Stimulated activated CD8-positive, alpha-beta memory T cell treated with anti-CD3 and anti-CD28 coated beads, Interleukin-15, amount 100 ng/mL, for 4 hours (primary cell): ENCODE measurements around the gene EFL1.
"Not testable (repeated sequence)": the region's sequence is repeated elsewhere in the genome, so short reads cannot be mapped to it uniquely, and the experiment has no call there.

Source experiments
- DNase-seq, 2 donors: peaks; one replicate each; pipeline ENCODE4 v3.0.0-alpha.2; 2020; ENCODE audit warnings: low read depth in 2 of 2

Gene EFL1

DNA sequence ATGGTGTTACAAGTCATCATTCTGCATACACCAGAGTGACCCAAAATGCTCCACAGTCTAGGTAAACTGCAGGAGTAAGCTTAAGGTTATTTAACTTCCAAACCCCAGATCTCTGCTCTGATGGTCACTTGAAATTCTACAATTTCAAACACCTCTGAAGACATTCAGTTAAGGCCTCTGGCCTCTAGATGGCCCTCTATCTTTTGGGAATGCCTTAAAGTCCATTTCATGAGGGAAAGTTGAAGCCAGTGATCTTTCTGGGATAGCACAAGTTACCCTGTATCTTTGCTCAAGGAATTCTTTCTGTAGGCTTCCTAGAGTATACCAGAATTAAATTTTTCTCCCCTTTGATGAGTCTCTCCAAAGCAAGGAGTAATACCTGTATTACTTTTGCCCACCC is 18.7 kb upstream of the EFL1 start:
- DNase-seq = not testable (repeated sequence)

DNA sequence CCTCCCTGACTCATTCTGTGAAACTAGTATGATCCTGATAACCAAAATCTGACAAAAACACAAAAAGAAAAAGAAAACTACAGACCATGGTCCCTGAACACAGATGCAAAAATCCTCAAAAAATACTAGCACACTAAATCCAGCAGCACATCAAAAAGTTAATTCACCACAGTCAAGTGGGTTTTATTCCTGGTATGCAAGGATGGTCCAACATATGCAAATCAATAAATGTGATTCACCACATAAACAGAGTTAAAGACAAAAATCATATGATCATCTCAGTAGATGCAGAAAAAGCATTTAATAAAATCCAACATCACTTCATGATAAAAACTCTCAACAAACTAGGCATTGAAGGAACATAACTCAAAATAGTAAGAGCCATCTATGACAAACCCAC is 12.9 kb upstream of the EFL1 start:
- DNase-seq = no peak

DNA sequence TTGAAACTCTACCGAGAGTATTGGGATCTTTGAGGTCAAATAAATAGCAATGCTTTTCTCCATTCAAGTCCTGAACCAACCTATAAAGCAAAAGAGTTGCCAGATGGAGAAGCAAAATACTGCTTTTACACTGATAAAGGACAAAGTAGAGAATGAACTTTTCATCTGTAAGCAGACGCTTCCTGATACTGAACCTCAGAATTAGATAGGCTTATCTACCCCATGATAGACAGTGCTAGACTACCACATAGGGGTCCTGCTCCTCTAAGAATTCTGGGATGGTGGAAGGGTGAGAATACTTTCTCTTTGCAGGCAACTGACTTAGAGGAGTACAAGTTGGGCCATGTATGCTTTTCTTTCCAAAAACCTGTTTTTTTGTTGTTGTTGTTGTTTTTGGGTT is 9.6 kb upstream of the EFL1 start:
- DNase-seq = no peak

DNA sequence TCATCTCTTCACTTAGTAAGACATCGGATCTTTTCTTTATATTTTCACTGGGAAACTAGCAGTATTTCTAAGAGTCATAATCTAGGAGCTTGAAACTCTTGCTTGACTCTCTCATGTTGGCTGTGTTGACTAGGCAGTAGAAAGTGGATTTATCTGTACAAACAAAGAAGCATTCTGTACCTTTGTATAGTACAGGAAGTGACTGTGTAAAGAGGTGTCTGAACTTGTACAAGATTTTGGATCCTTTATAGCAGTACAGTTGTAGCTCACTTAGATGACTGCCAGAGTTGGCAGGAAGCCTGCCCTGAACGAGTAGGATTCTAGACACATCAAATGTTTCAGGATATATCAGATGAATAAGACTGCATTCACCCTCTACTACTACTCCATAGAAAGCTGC is 5.9 kb upstream of the EFL1 start:
- not testable (repeated sequence) for DNase-seq

DNA sequence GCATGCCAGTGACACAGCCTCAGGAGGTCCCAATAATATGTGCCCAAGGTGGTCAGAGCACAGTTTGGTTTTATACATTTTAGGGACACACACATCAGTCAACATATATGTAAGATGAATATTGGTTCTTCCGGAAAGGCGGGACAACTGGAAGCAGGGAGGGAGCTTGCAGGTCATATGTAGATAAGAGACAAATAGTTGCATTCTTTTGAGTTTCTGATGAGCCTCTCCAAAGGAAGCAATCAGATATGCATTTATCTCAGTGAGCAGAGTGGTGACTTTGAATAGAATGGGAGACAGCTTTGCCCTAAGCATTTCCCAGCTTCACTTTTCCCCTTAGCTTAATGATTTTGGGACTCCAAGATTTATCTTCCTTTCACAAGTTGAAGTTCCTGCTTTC is 4.6 kb upstream of the EFL1 start:
- not testable (repeated sequence) for DNase-seq

DNA sequence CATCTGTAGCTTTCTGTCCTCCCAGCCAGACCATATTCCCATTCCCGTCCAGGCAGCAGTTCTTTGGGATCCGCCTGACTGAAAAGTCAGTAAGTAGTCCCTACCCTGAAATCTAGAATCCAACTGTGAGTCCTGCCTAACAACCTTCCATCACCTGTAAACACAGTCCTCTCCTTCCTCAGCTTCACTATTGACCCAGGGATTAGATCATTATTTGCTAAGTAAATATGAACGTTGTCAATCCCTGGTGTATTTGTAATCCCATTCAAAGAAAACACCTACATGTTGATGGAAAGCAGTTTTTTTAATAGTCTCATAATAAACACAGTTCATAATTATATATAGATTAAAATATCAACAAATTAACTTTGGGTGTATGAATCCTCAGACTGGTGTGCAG is 816 bp upstream of the EFL1 start:
- DNase-seq = no peak

DNA sequence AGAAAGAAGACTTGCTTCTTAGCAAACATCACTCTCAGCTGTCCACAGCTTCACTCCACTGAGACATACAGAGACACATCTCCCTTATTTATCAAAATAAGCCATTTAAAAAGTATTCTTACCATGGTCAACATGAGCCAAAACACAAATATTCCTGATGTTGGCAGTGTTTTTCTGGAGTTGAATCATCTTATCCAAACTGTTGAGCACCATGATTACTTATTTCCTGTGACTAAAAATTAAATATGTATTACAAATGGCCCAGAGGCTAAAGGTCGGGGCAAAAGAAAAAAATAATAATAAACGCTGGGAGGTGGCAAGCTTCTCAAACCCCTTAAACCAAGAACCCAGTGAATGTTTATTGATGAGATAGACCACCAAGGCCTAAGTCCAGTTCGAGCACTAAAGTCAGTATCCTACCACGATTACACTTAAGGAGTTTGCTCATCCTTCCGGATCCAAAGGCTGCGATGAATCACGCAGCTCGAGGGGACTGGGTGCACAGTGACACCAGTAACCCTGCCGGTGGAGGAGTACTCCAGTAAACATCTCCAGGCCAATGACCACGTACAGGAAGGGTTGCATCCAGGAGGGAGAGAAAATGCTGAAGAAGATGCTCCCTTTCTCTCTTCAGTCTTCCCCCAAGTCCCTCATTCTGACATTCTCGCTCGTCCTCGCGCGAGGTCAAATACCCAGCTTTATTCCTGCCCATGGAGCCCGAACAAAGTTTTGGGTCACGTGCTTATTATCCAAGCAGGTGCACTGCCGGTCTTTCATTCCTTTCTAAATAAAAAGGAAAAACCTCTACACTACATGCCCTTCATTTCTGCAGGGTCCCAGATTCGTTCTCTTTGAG is 740 bp downstream of the EFL1 start:
- peak in 1 of 2 donors; percentile 0 for DNase-seq

DNA sequence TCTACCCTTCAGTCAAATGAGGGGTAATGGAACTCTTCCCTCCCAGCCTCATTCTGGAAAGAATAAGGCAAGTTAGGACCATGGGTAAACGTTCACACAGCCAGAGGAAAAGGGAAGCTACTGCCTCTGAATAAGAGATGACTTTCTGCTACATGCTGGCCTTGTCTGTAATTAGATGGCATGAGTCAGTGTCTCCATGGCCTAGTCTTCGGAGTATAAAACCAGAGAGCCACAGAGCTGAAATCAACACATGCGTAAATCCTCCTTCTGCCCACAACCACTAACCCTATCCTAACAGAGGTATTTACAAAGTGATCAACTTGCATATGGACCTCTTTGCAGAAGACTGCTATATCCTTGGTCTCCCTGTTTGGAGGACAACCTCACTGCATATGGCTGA is 14.3 kb downstream of the EFL1 start:
- not testable (repeated sequence) for DNase-seq

DNA sequence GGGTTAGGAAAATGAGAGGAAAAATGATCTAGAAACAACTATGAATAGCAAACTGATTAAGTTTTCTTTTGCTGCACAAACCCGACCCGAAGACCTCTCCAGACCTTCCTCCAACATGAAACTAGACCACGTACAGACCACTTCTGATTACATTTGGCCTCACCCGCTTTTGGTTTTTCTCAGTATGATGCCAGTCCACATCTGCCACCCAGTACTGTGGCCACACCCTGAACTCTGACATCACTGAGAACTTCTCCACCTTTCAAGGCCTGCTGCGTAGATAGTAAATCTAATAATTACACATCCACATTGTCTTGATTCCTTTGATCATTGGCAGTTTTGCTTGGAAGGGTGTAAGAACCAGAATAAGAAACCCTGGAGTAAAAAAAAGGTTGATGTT is 16.6 kb downstream of the EFL1 start:
- not testable (repeated sequence) for DNase-seq

DNA sequence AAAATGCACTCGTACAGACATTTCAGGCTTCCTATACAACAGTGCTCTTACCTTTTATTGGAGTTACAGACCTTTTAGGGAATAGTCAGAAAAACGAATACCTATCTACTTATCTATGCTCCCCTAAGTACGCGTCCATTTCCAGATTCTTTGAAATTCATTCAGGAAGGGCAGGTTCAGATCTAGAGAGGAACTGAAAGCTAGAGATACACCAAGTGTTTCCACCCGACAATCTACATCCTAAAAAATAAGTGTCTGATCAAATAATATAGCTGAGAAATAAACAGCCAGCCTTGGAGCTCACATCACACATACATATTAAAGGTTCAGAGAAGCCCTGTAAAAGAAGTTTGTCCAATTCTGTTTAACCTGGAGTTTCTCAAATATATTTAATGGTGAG is 18.9 kb downstream of the EFL1 start:
- not testable (repeated sequence) for DNase-seq

DNA sequence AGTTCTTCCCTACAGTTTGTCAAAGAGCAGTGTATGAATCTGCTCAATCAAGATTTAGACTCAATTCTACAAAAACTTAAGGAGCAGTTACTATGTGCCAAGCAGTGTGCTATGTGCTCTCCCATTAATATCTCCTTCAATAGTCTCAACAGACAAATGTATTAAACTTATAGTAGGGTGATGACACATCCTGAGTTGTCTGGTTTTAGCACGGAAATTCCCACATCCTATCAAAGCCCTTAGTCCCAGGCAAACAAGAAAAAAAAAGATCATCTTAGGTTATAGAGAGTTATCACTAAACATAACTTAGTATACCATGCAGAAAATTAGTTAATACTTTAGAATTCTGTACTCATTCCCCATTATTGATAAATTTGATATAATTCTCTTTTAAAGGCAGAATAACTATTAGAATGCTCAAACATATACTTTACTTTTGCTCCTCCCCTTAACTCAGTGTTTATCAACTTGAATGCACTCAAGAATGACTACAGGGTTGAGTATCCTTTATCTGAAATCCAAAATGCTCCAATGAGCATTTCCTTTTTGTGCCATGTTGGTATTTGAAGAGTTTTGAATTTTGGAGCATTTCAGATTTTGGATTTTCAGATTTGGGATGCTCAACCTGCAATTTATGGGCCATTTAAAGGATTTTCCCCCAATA is 20.6 kb downstream of the EFL1 start:
- not testable (repeated sequence) for DNase-seq

DNA sequence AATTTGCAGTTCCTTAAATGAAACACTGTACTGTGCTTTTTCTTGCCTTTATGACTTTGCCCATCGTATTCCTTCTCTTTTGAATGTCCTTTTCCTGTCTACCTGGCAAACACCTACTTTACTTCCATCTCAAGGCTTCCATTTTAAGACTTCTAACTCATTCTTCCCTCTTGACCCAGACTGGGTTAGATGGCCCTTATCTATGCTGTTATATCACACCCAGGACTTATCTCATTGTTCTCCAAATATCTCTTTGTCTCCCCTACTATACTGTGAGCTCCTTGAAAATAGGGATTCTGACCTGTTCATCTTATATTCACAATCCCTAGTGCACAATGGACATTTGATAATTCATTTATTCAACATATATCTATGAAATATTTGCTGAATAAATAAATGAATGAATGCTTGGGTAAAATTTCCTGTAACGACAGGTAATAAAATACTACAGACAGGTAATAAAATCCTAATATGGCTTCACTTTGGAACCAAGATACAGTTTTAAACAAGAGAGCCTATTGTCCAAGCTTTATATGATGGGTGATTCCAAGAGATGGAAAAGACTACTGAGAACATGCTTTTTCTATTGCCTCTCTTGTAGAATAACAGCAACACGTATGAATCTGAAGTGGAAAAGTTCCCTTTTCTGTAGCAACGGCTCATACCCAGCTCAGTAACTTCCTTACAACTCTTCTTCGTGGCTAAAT is 22.7 kb downstream of the EFL1 start:
- DNase-seq = no peak

DNA sequence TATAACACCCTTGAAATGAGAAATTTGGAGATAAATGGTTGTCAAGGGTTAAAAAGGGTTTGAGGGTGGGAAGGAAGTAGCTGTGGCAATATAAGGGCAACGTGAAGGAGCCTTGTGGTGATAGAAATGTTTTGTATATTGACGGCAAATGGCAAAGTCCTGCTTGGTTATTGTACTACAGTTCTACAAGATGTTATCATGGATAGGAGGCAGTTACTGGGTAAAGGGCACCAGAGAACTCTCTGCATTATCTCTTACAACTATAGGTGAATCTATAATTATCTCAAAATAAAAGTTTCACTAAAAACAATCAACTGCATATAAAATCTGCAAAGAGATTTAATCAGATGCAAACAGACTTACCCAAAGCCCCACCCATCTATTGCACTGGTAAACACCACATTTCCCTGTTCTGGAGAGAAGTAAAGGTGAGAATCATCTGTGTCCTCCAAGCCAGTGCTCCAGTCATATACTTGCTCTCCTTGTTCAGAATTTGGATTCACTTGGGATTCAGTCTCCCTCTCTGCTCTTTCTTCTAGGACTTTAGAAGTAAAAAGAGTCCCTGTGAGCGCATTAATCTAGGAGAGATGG is 24.5 kb downstream of the EFL1 start:
- not testable (repeated sequence) for DNase-seq

DNA sequence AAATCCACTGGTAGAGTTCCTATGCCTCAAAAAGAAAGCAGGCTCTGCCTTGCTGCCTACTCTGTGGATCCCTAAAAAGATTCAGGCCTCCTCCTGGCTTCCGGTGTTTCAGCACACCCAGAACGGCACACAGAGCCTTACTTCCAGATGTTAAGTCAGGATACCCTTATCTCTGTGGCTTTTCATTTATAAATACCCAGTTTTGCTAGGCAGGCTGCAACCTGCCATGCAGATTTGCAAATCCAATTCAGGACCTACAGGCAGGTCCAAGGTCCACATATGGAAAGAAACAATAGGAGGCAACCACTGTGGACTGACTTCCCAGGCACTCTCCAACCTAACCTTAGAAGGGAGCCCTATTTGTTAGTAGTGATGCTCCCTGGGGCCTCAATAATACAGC is 30.7 kb downstream of the EFL1 start:
- no peak for DNase-seq

DNA sequence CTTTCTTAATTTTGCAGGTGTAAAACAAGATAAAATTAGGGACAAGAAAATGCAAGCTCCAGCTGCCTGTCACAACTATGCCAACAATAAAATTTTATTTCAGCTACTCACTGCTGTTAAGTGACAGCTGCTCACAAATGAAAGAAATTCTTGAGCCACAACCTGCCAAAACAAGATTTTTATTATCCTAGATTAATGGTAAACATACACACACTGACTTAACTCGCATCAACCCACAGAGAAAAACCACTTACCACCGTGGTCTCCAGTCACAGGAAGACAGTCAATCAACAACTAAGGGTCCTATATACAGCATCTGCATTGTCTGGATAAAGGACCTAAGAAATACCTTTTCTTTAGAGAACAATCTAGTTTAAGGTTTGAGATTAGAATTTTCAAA is 31.3 kb downstream of the EFL1 start:
- DNase-seq = no peak

DNA sequence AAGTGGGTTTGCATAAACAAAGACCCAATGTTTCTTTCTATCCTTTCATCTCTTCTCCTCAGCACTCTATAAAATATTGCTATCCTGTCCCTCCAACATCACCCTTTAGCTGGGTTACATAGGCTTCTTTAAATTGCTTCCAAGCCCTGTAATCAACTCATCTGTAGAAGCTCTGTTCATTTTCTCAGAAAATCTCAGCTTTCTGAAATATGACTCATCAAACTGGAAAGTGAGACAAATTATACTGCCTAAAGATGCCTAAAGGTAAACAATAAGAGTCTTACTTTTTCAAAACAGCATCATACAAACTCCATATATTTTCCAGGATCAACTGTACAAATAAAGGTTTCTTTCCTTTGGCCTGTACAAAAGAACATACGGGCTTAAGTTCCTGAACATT is 33.8 kb downstream of the EFL1 start:
- no peak for DNase-seq

DNA sequence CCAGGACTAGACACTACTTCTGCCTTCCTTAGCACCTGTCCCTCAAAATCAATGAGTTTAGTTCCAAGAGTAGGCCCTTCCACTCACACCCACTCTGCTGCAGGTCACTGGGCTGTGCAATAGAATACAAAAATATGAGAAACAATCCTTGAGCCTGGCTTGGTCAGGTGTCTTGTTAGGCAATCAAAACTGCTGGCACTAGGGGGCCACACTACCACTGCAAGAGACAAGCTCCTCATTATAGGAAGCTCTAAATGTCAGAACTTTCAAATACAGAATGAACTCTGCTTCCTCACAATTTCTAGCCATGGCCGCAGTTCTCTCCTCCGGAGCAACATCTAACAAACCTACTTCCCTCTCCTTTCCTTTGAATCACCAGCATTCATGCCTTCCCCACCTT is 41.0 kb downstream of the EFL1 start:
- DNase-seq = not testable (repeated sequence)

DNA sequence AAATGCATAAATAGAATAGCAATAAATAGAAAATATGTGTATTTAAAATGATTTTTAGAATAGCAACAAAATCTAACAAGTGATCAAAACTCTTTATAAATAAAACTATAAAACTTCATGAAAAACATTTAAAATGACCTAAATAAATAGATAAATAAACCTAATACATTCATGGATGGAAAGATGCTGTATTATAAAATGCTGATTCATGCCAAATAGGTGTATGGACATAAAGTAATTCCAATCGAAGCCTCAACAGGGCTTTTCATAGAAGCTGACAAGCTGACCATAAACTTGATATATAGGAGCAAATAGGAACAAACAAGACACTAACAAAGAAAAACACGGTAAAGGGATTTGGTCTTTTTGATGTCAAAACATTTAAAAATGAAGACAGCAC is 46.4 kb downstream of the EFL1 start:
- not testable (repeated sequence) for DNase-seq

DNA sequence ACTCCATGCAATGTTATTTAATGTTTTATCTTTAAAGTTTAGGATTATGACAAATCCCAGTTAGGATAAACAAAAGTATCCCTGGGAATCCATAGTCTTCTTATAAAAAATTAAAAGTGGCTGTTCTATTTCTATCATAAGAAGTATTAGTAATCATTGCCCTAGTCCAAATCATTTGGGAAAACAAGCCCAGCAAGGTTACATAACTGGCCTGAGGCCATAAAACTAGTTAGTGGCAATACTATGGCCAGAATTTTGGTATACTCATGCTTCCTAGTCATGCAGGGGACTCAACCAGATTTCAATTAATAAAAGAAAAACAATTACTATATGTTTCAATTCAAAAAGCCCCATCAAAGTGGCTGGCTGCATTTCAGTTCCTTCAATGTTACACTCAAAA is 50.3 kb downstream of the EFL1 start:
- DNase-seq = not testable (repeated sequence)

DNA sequence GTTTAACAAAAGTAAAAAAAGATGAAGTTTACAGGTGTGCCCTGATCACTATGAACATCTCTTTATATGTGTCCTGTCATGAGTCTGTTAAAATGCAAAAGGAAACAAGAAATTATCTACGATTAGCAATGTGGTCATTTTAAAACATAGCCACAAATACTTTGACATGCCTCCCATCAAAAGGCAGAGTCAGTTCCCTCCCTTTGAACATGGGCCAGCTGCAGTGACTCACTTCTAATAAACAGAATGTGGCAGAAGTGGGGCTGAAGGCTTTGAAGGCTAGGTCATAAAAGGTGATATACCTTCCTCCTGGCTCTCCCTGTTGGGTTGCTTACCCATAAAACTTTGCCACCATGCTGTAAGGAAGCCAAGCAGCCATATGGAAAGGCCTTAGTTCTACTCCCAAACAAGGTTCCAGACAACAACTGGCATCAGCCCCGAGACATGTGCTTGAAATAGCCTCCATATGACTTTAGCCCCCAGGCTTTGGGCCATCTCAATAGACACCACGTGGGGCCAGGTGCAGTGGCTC is 52.4 kb downstream of the EFL1 start:
- not testable (repeated sequence) for DNase-seq

DNA sequence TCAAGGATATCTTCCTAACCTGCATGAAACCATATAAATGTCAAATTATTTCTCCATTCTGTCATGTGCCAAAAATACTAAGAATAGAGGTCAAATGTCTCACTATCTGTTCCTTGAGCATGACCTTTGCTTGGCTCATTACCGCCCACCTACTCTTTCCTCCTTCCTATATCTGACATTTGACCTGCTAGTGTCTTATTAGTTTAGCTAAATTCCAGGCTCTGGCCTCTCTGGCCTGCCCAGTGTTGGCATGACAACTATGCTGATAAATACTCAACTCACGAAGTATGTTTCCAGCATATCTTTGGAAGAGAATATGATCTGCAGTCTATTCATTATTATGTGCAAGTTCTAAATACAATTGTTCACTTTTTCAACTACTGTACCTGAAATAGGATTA is 58.0 kb downstream of the EFL1 start:
- not testable (repeated sequence) for DNase-seq
